ENCODE data around the gene TRIM33.

- TF ChIP-seq CTCF (IDR thresholded peaks at IDR 0.05) = no peak
- TF ChIP-seq, protein P1, sequence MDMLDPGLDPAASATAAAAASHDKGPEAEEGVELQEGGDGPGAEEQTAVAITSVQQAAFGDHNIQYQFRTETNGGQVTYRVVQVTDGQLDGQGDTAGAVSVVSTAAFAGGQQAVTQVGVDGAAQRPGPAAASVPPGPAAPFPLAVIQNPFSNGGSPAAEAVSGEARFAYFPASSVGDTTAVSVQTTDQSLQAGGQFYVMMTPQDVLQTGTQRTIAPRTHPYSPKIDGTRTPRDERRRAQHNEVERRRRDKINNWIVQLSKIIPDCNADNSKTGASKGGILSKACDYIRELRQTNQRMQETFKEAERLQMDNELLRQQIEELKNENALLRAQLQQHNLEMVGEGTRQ (IDR thresholded peaks at IDR 0.05) = no peak
- TF ChIP-seq SREBF2 (IDR thresholded peaks at IDR 0.05) = no peak
- TF ChIP-seq HOXA7 (CRISPR knock-in tag; IDR thresholded peaks at IDR 0.05) = no peak
- no peak for TF ChIP-seq EP300 (IDR thresholded peaks at IDR 0.05)
- no peak for TF ChIP-seq MYC (IDR thresholded peaks at IDR 0.05; ENCODE audit: borderline replicate concordance, low read length)
- TF ChIP-seq RAD21 (conservative IDR thresholded peaks at IDR 0.05 in 1 of 2, IDR thresholded peaks at IDR 0.05 in 1 of 2) = no peak
- no peak for TF ChIP-seq NFE2L2 (conservative IDR thresholded peaks at IDR 0.05; ENCODE audit: low read length)
- no peak for TF ChIP-seq POLR2A (IDR thresholded peaks at IDR 0.05; ENCODE audit: low read length)
- TF ChIP-seq REST (IDR thresholded peaks at IDR 0.05) = no peak
- no peak for TF ChIP-seq EHMT2 (IDR thresholded peaks at IDR 0.05; ENCODE audit: low read depth)
- TF ChIP-seq CHD4 (IDR thresholded peaks at IDR 0.05; ENCODE audit: borderline replicate concordance) = no peak
- no peak for TF ChIP-seq SMC3 (IDR thresholded peaks at IDR 0.05)
Observed at GRCh38 chr1:114384922-114385321, 126.1 kb downstream of the TRIM33 start.
